ENCODE results near the gene PREP.

Gene PREP

GRCh38 chr6:105308840-105309239 lies 94.0 kb downstream of the PREP start:
- DNase-seq (ENCODE audit: low spot score) = no peak

- no peak for DNase-seq (ENCODE audit: low spot score)
Observed at GRCh38 chr6:105305521-105305920, 97.4 kb downstream of the PREP start.

DNA sequence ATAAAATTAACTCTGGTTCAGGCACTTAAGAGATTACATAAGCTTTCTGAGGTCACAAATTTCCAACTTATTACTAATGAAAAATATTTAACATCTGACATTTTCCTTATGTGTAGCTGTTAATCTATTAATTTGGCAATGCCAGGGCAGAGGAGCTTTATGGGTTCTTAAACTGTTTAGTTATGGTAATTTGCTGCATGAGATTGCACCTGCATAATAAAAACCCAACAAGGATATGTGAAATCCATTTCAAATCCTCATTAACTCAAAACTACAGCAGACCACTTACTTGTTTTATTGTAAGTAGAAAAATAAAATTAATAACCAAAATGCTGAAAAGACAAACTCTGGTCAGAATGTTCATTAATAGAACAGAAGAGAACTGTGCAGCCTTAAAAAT lies 98.1 kb downstream of the PREP start:
- DNase-seq (ENCODE audit: low spot score) = no peak

- no peak for DNase-seq (ENCODE audit: low spot score)
Observed at GRCh38 chr6:105304366-105304765, 98.5 kb downstream of the PREP start.

DNA sequence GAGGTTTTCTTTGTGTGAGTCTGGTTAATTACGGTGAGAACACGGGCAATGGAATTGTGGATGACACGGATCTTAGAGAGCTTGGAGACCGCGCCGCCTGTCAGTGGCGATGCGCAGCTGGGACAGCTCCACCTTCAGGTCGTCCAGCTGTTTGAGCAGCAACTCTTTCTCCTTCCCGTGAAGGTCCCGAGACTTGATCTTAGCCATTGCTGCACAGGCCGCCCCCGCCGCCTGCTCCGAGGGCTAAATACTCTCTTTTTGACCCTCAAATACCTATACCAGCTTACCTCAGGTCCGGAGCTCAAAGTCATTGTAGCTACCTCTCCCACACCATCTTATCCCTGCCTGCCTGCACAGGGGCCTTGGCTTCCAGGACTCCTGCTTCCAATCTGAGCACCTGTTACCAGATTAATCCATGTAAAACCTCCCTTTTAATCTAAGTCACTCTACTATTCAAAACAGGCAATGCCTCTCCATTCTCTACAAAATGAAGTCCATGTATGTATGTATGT lies 100.2 kb downstream of the PREP start:
- DNase-seq (ENCODE audit: low spot score) = no peak

GRCh38 chr6:105301756-105302616 lies 100.9 kb downstream of the PREP start:
- no peak for DNase-seq (ENCODE audit: low spot score)

GRCh38 chr6:105301072-105301503 lies 101.8 kb downstream of the PREP start:
- no peak for DNase-seq (ENCODE audit: low spot score)

GRCh38 chr6:105300090-105300489 lies 102.8 kb downstream of the PREP start:
- no peak for DNase-seq (ENCODE audit: low spot score)

GRCh38 chr6:105294129-105294528 lies 108.8 kb downstream of the PREP start:
- DNase-seq (ENCODE audit: low spot score) = no peak

DNA sequence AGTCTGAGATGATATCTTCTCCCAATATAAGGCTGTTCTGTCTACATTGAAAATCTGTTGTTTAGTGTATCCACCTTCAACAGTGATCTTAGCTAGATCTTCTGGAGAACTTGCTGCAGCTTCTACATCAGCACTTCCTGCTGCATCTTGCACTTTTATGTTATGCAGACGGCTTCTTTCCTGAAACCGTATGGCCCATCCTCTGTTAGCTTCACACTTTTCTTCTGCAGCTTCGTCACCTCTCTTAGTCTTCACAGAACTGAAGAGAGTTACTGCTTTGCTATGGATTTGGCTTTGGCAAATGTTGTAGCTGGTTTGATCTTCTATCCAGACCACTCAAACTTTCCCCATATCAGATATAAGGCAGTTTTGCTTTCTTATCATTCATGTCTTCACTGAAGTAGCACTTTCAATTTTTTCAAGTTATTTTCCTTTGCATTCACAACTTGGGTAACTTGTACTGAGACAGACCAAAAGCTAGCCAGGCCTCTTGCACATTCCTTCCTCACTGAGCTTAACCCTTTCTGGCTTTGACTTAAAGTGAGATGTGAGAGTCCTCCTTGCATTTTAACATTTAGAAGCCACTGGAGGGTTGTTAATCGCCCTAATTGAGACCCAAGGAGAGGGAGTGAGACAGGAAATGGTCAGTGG lies 110.1 kb downstream of the PREP start:
- DNase-seq (ENCODE audit: low spot score) = no peak

- no peak for DNase-seq (ENCODE audit: low spot score)
Observed at GRCh38 chr6:105291525-105291924, 111.4 kb downstream of the PREP start.

DNA sequence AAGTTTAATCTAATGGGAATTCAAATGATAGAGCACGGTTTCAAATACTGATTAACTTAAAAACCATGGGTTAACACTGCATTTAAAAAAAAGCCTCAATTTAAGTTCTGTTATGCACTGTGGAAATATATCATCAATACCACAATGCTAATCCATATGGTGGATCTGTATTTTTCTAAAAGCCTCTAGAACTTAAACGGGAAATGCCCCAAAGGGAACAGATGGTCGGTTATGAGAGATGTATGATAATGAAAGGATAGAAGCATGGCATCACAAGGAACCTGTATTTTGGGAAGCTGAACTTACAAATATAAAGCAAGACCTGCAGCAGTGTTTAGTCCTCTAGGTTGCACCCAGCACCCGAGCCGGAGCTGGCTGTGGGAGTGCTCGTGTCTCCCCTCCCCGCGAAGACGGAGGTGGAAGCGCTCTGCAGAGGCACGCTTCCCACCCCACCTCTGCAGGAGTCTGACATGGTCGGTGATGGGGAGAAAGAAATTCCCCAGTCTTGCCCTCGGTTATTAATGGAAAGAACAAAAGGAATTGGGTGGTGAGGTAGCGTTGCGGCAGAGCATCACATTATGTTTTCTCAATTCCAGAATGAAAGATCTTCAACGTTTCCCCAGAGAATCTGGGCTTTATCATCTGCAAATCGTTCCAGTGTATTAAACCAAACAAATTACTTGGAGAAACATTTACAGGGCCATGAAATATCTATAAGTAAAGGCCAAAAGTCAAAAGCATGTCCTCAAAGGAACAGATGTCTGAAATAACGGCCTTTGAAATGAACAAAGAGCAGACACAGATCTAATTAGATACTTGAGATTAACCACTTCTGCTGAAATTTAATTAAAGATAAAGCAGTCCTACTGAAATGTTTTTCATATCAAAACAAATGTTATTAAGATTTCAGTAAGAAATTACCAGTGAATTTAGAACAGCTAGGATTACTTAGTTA lies 120.0 kb downstream of the PREP start:
- no peak for DNase-seq (ENCODE audit: low spot score)

DNA sequence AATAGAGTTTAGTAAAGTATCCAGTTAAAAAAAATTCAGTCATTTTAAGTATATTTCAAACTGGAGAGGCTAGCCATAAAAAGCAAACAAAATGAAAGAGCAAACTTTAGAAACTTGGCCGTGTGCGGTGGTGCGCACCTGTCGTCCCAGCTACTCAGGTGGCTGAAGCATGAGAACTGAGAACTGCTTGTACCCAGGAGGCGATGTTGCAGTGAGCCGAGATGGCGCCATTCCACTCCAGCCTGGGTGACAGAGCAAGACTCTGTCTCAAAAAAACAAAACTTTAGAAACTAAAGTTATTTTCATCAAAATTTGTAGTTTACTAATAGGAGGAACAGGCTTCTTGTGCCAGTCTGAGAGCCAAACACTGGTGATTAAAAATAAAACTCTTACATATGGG lies 122.8 kb downstream of the PREP start:
- DNase-seq (ENCODE audit: low spot score) = no peak

GRCh38 chr6:105279463-105279862 lies 123.4 kb downstream of the PREP start:
- no peak for DNase-seq (ENCODE audit: low spot score)

- no peak for DNase-seq (ENCODE audit: low spot score)
Observed at GRCh38 chr6:105278813-105279212, 124.1 kb downstream of the PREP start.

DNA sequence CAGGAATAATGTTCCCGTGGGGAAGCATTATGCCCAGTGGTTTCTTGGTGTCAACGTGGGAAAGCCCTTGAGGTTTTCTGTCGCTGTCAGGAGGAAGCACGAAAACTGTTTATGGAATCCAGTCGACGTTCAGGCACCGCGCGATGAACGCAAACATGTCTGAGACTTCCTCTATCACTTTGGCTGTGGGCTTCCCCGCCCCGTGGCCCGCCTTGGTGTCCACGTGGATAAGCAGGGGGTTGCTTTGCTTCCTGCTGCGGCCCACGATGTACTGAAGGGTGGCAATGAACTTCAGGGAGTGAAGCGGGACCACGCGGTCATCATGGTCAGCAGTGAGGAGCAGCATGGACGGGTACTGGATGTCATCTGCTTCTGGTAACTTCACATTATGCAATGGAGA lies 124.8 kb downstream of the PREP start:
- DNase-seq (ENCODE audit: low spot score) = no peak

DNA sequence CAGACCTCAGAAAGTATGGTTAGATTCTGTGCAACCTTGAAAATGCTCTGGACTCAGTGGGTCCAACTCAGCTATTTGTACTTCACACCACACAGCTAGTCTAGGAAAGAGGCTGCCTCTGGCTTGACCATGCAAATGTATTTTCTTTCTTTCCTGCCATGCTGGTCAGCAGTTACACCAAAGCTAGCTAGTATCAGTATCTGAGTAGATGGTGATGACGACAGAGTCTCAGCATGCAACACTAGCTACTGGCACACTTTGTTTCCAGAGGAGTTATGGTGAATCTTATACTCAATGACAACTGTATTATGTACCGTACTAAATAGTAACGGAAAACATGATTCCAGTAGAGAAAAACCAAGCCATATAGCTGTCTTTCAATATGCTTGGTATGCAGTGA lies 126.5 kb downstream of the PREP start:
- no peak for DNase-seq (ENCODE audit: low spot score)

DNA sequence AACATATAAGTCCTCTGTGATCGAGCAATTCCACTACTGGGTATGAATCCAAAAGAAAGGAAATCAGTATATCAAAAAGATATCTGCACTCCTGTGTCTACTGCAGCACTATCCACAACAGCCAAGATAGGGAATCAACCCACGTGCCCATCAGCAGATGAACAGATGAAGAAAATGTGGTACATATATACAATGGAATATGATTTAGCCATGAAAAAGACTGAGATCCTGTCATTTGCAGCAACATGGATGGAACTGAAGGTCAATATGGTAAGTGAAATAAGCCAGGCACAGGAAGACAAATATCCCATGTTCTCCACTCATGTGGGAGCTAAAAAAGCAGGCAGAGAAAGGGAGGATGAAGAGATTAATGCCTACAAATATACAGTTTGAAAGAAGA lies 127.3 kb downstream of the PREP start:
- DNase-seq (ENCODE audit: low spot score) = no peak

DNA sequence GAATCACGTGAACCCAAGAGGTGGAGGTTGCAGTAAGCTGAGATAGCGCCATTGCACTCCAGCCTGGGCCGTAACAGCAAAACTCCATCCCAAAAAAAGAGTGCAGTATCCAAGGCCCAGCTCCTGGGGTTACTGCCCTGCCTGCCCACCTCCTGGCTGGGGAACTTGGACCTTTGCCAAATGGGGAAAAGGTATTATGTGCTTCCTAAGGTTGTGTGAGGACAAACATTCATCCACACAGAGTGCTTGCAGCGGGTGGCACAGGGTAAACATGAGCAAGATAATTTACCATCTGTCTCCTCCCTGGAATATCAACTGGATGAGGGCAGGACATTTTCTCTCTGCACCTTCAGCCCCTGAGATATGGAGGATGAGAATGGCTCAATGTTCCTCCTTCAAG lies 128.2 kb downstream of the PREP start:
- no peak for DNase-seq (ENCODE audit: low spot score)

GRCh38 chr6:105273589-105273988 lies 129.3 kb downstream of the PREP start:
- DNase-seq (ENCODE audit: low spot score) = no peak

DNA sequence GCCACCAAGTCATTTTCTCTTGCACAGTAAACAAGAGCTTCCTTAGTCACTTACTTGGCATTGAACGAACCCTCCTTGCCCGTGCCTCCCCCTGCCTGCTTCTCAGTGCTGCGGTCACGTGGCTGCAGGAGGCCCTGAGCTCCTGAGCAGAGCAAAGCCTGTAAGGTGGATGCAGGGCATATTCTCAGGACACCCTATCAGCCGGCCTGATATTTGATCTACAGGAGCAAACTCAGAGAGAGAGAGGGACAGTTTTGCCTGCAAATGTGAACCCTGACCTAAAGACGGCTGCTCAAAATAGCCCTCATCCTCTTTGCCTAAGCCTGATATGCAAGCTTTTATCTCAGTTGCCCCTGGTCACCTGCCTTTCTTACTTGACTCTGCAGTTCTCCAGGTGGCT lies 130.1 kb downstream of the PREP start:
- DNase-seq (ENCODE audit: low spot score) = peak; percentile 33

GRCh38 chr6:105270511-105270910 lies 132.4 kb downstream of the PREP start:
- no peak for DNase-seq (ENCODE audit: low spot score)

All from HuH-7.5 (cell line).